H1 (cell line): ENCODE measurements around the gene CLEC2A. TPM values are rescaled to one million over a fixed set of nuclear protein-coding genes. Genes with fewer than 3 reads are reported as not detected.

Experiments used
- CTCF ChIA-PET: fragments of 300-600 bp; sonication (Branson Sonifier 250); formaldehyde crosslinking; loops from one replicate; lab custom pipeline; 2021; ENCODE audit not compliant: partially characterized antibody; lab: Charles Lee
- POLR2A ChIA-PET: fragments of 300-600 bp; sonication (Branson Sonifier 250); formaldehyde crosslinking; loops from one replicate; lab custom pipeline; 2021; ENCODE audit warnings: inconsistent platforms; ENCODE audit not compliant: partially characterized antibody; lab: Charles Lee
- DNase-seq, 2 experiments: peaks; one replicate each; pipeline versions ENCODE4 v3.0.0 to v3.0.0-alpha.2; 2010 to 2022; ENCODE audit warnings: low spot score in 2 of 2, low read depth in 1 of 2, mixed read lengths in 1 of 2
- FAIRE-seq: peaks from 2 replicates; lab custom pipeline; 2011; peaks lifted over from hg19 to GRCh38; lab: Jason Lieb, UNC
- H2AFZ ChIP-seq: 2 replicates; pipeline ENCODE4 v1.8.1; 2012; ENCODE audit warnings: low read length, inconsistent platforms
- H2AK5ac ChIP-seq: 2 replicates; pipeline ENCODE4 v1.6.1; 2013; ENCODE audit warnings: low read depth, low read length
- H2BK120ac ChIP-seq: replicated peaks from 2 replicates; pipeline ENCODE3; 2013; ENCODE audit warnings: low read depth, low read length, inconsistent platforms
- H2BK12ac ChIP-seq: 2 replicates; pipeline ENCODE4 v1.6.1; 2013; ENCODE audit warnings: low read depth, low read length
- H2BK15ac ChIP-seq: 2 replicates; pipeline ENCODE4 v1.6.1; 2013; ENCODE audit warnings: low read length
- H2BK20ac ChIP-seq: 2 replicates; pipeline ENCODE4 v1.6.1; 2013; ENCODE audit warnings: low read length
- H2BK5ac ChIP-seq: 2 replicates; pipeline ENCODE4 v1.6.1; 2013; ENCODE audit warnings: low read depth, low read length
- H3K14ac ChIP-seq: 2 replicates; pipeline ENCODE4 v1.6.1; 2013; ENCODE audit warnings: inconsistent platforms; ENCODE audit not compliant: insufficient read length
- H3K18ac ChIP-seq: 2 replicates; pipeline ENCODE4 v1.6.1; 2013; ENCODE audit warnings: low read length; ENCODE audit errors: extremely low read depth
- H3K23ac ChIP-seq: 2 replicates; pipeline ENCODE4 v1.6.1; 2013; ENCODE audit warnings: inconsistent platforms; ENCODE audit not compliant: insufficient read length
- H3K23me2 ChIP-seq: 2 replicates; pipeline ENCODE4 v1.6.1; 2013; ENCODE audit warnings: low read depth, low read length
- H3K27ac ChIP-seq: 2 replicates; pipeline ENCODE4 v1.6.1; 2011; ENCODE audit warnings: low read depth, low read length, inconsistent platforms
- H3K27me3 ChIP-seq, 4 experiments: replicated peaks in 1 of 4; 1 replicate in 1 of 4; 2 replicates in 3 of 4; pipeline versions ENCODE4 v1.6.1 to v1.8.1; 2011 to 2013; ENCODE audit warnings: low read length in 3 of 4, mild to moderate bottlenecking in 3 of 4, inconsistent platforms in 2 of 4, mixed read lengths in 2 of 4, moderate library complexity in 1 of 4; ENCODE audit not compliant: control insufficient read depth in 3 of 4, insufficient read depth in 3 of 4; ENCODE audit errors: extremely low read depth in 1 of 4
- H3K36me3 ChIP-seq, 4 experiments: 2 replicates each; pipeline versions ENCODE4 v1.6.1 to v1.8.1; 2011 to 2013; ENCODE audit warnings: mild to moderate bottlenecking in 4 of 4, low read length in 3 of 4, moderate library complexity in 2 of 4, control low read depth in 1 of 4, inconsistent platforms in 1 of 4; ENCODE audit not compliant: insufficient read depth in 4 of 4, control insufficient read depth in 2 of 4
- H3K4ac ChIP-seq: replicated peaks from 2 replicates; pipeline ENCODE3; 2013; ENCODE audit warnings: low read length, low read depth, mixed read lengths, inconsistent platforms; ENCODE audit not compliant: insufficient read length
- H3K4me1 ChIP-seq, 4 experiments: replicated peaks in 1 of 4; 1 replicate in 1 of 4; 2 replicates in 3 of 4; pipeline versions ENCODE4 v1.6.1 to v1.8.1; 2011 to 2013; ENCODE audit warnings: low read length in 3 of 4, inconsistent platforms in 2 of 4, mixed read lengths in 1 of 4; ENCODE audit not compliant: insufficient read depth in 4 of 4, control insufficient read depth in 3 of 4
- H3K4me2 ChIP-seq, 2 experiments: 2 replicates each; pipeline versions ENCODE4 v1.6.1 to v1.8.1; 2011 to 2013; ENCODE audit warnings: low read depth in 2 of 2, low read length in 2 of 2, control low read depth in 1 of 2, inconsistent platforms in 1 of 2, mild to moderate bottlenecking in 1 of 2; ENCODE audit not compliant: insufficient read depth in 1 of 2
- H3K4me3 ChIP-seq, 4 experiments: fragments of 200-600, 300-600 bp in 1 of 4; sonication (generic), shearing (Covaris generic), sonication (Bioruptor Twin) in 1 of 4; 2 replicates each; pipeline versions ENCODE4 v1.5.1 to v1.8.1; 2011 to 2016; ENCODE audit warnings: low read length in 4 of 4, low read depth in 3 of 4, control low read depth in 2 of 4, inconsistent platforms in 2 of 4, mild to moderate bottlenecking in 2 of 4, mixed read lengths in 1 of 4, moderate library complexity in 1 of 4; ENCODE audit not compliant: insufficient read depth in 2 of 4; ENCODE audit errors: extremely low read depth in 1 of 4
- H3K56ac ChIP-seq: replicated peaks from 2 replicates; pipeline ENCODE3; 2013; ENCODE audit warnings: low read depth, mild to moderate bottlenecking, mixed read lengths, low read length, inconsistent platforms; ENCODE audit not compliant: insufficient read length
- H3K79me1 ChIP-seq: 2 replicates; pipeline ENCODE4 v1.6.1; 2013; ENCODE audit warnings: low read depth, low read length, control low read depth
- H3K79me2 ChIP-seq, 2 experiments: 2 replicates each; pipeline versions ENCODE4 v1.6.1 to v1.8.1; 2012 to 2013; ENCODE audit warnings: low read length in 2 of 2, mild to moderate bottlenecking in 2 of 2, inconsistent platforms in 1 of 2; ENCODE audit not compliant: insufficient read depth in 2 of 2, control insufficient read depth in 1 of 2
- H3K9ac ChIP-seq, 4 experiments: replicated peaks in 1 of 4; 1 replicate in 1 of 4; 2 replicates in 3 of 4; pipeline versions ENCODE4 v1.6.1 to v1.8.1; 2011 to 2013; ENCODE audit warnings: low read depth in 3 of 4, low read length in 3 of 4, control low read depth in 2 of 4, mild to moderate bottlenecking in 2 of 4, moderate library complexity in 2 of 4, inconsistent platforms in 1 of 4; ENCODE audit errors: extremely low read depth in 1 of 4
- H3K9me3 ChIP-seq, 2 experiments: 2 replicates each; pipeline versions ENCODE4 v1.6.1 to v1.8.1; 2012 to 2013; ENCODE audit warnings: mild to moderate bottlenecking in 2 of 2, moderate library complexity in 2 of 2, control low read depth in 1 of 2, inconsistent platforms in 1 of 2, low read depth in 1 of 2, low read length in 1 of 2, mixed read lengths in 1 of 2; ENCODE audit not compliant: insufficient read depth in 2 of 2
- H4K20me1 ChIP-seq, 2 experiments: replicated peaks in 1 of 2; 2 replicates each; pipeline versions ENCODE3 to v1.8.1; 2011 to 2013; ENCODE audit warnings: inconsistent platforms in 2 of 2, low read length in 2 of 2, mild to moderate bottlenecking in 1 of 2; ENCODE audit not compliant: insufficient read depth in 2 of 2, control insufficient read depth in 1 of 2
- H4K5ac ChIP-seq: 2 replicates; pipeline ENCODE4 v1.6.1; 2013; ENCODE audit warnings: low read length, low read depth, mixed read lengths, inconsistent platforms; ENCODE audit not compliant: insufficient read length
- H4K8ac ChIP-seq: 2 replicates; pipeline ENCODE4 v1.8.0; 2013; ENCODE audit warnings: mild to moderate bottlenecking, moderate library complexity, low read length, inconsistent platforms; ENCODE audit not compliant: insufficient read depth; ENCODE audit errors: extremely low read depth
- H4K91ac ChIP-seq: replicated peaks from 2 replicates; pipeline ENCODE3; 2013; ENCODE audit warnings: low read length, mixed read lengths, inconsistent platforms; ENCODE audit not compliant: insufficient read length
- CEBPB ChIP-seq: IDR thresholded peaks from 2 replicates; pipeline ENCODE4 v1.6.1; 2012; ENCODE audit warnings: low read depth, low read length
- CHD1 ChIP-seq: IDR thresholded peaks from 2 replicates; pipeline ENCODE4 v1.6.1; 2012; ENCODE audit warnings: low read depth, low read length, improper control_type of control experiment
- EGR1 ChIP-seq: IDR thresholded peaks from 2 replicates; pipeline ENCODE4 v1.6.1; 2011; ENCODE audit warnings: low read depth, low read length, borderline replicate concordance
- HDAC6 ChIP-seq: IDR thresholded peaks from one replicate; pipeline ENCODE4 v1.7.1; 2012; ENCODE audit warnings: low read depth, mild to moderate bottlenecking, inconsistent platforms, low read length, moderate library complexity
- JUND ChIP-seq: IDR thresholded peaks from 2 replicates; pipeline ENCODE4 v1.6.1; 2011; ENCODE audit warnings: mild to moderate bottlenecking, improper control_type of control experiment, low read length
- SIRT6 ChIP-seq: IDR thresholded peaks from one replicate; pipeline ENCODE4 v1.7.1; 2012; ENCODE audit warnings: low read length, inconsistent platforms
- SP2 ChIP-seq: IDR thresholded peaks from 2 replicates; pipeline ENCODE4 v1.6.1; 2012; ENCODE audit warnings: mild to moderate bottlenecking, low read length, inconsistent platforms
- TEAD4 ChIP-seq: IDR thresholded peaks from 2 replicates; pipeline ENCODE4 v1.6.1; 2012; ENCODE audit warnings: low read depth, low read length, inconsistent platforms, mixed read lengths
- WGBS, 2 experiments: shearing (Covaris generic) in 1 of 2; methylation state at CpG; one replicate each; pipeline versions ENCODE4 v1.1.6 to v1.1.7; 2013 to 2015; ENCODE audit warnings: low lambda C conversion rate in 2 of 2, mixed read lengths in 2 of 2, inconsistent platforms in 1 of 2, low coverage in 1 of 2, missing lambda C conversion rate in 1 of 2; ENCODE audit not compliant: insufficient replicate concordance in 2 of 2, insufficient coverage in 1 of 2, insufficient read length in 1 of 2; ENCODE audit errors: extremely low coverage in 1 of 2, missing lambda C conversion rate in 1 of 2; 5-methylcytosine and 5-hydroxymethylcytosine counted together
- polyA plus RNA-seq, 7 experiments: library from polyadenylated mRNA; depleted of rRNA in 3 of 7; stranded (reverse) in 5 of 7; unstranded in 2 of 7; fragments of >200 nt in 5 of 7; fragments of 200-250 nt in 2 of 7; gene quantifications; 1 replicate in 5 of 7; 2 replicates in 1 of 7; 4 replicates in 1 of 7; pipeline versions ENCODE4 v1.2.1 to v1.2.3, GENCODE V29; 2011 to 2013; ENCODE audit warnings: missing spikeins in 2 of 7, mixed read lengths in 2 of 7
- total RNA-seq: library from RNA; stranded (reverse); fragmentation: NEBNext Ultra II Directional; extraction: Animal tissue kit (Norgen Biotek cat#: 25700); gene quantifications from 2 replicates; pipeline ENCODE4 v1.2.1, GENCODE V29; 2021

The CLEC2A gene
- total and polyA plus RNA-seq, 2 of the 8 experiments (the other 6 are each of a cell fraction or from before 2014, with no cell fraction given), result 0.63 to 3.7 TPM

- no peak overlapping the region for H3K9ac ChIP-seq
- H3K79me1 ChIP-seq, result no peaks in the 10 kb centered on the region
- no peak for FAIRE-seq
- TF ChIP-seq SP2, result no peak
- TF ChIP-seq SIRT6, result no peak
- TF ChIP-seq CEBPB, result no peak
- TF ChIP-seq CHD1, result no peak
- no peak for TF ChIP-seq EGR1
- no peak for TF ChIP-seq TEAD4
- no peak for TF ChIP-seq HDAC6
- no peak for TF ChIP-seq JUND
- H3K9me3 ChIP-seq, result no peaks in the 10 kb centered on the region
- no peak overlapping the region for H2BK120ac ChIP-seq
- no peak overlapping the region for H2BK15ac ChIP-seq
- no peak for DNase-seq
- POLR2A ChIA-PET, result no interaction called here
- H2AFZ ChIP-seq, result no peak overlapping the region
- no peaks in the 10 kb centered on the region for H3K79me2 ChIP-seq
- H3K14ac ChIP-seq, result no peak overlapping the region
- no peak overlapping the region for H3K4me2 ChIP-seq
- H3K23me2 ChIP-seq, result no peaks in the 10 kb centered on the region
- H4K91ac ChIP-seq, result no peak overlapping the region
- H2BK5ac ChIP-seq, result no peak overlapping the region
- H2BK12ac ChIP-seq, result no peak overlapping the region
- H3K18ac ChIP-seq, result no peak overlapping the region
- no peaks in the 10 kb centered on the region for H3K36me3 ChIP-seq
- H2AK5ac ChIP-seq, result no peak overlapping the region
- H4K5ac ChIP-seq, result no peak overlapping the region
- 78% methylated on average over 3 of the region's 3 CpGs; no CpG with 5 or more reads in 1 of the 2 experiments for WGBS, 2 experiments
- H3K4me3 ChIP-seq, result no peak overlapping the region
- no peaks in the 10 kb centered on the region for H3K27me3 ChIP-seq
- no peak overlapping the region for H3K23ac ChIP-seq
- H3K4ac ChIP-seq, result no peak overlapping the region
- CTCF ChIA-PET, result interaction anchor here (1.0 to 1.5 kb wide), 3 partner anchors 12 to 209 kb away, joined by 4 to 7 read pairs (median 6); no protein-coding TSS in a partner anchor
- H4K8ac ChIP-seq, result no peak overlapping the region
- no peak overlapping the region for H3K27ac ChIP-seq
- H3K56ac ChIP-seq, result no peak overlapping the region
- no peaks in the 10 kb centered on the region for H3K4me1 ChIP-seq
- H2BK20ac ChIP-seq, result no peak overlapping the region
- no peaks in the 10 kb centered on the region for H4K20me1 ChIP-seq
Observed at GRCh38 chr12:9931245-9931644, 925 bp downstream of the CLEC2A start.
